K562 (cell line): ENCODE measurements around the gene FAM219A. TPM values are rescaled to one million over a fixed set of nuclear protein-coding genes. Genes with fewer than 3 reads are reported as not detected.
A peak's percentile ranks its signal among the peaks of the same experiment; 100 is the strongest.

Source experiments
- CBFB ChIP-seq: sonication (generic); formaldehyde crosslinking; IDR thresholded peaks from 2 replicates; pipeline ENCODE4 v1.4.0; 2020; ENCODE audit warnings: mild to moderate bottlenecking, missing genetic modification reagents
- CBX8 ChIP-seq: fragments of 200-600 bp; sonication (generic); IDR thresholded peaks from 2 replicates; pipeline ENCODE4 v1.6.1; 2012; ENCODE audit warnings: borderline replicate concordance, mixed run types, low read depth, mild to moderate bottlenecking, moderate library complexity, mixed read lengths, low read length, control low read depth, inconsistent platforms; ENCODE audit not compliant: poor library complexity, severe bottlenecking; ENCODE audit errors: extremely low read depth
- COPS2 ChIP-seq: fragments of 450-650 bp; conservative IDR thresholded peaks from 2 replicates; pipeline ENCODE4 v1.6.1; 2016; ENCODE audit warnings: mild to moderate bottlenecking, moderate library complexity
- ETS2 ChIP-seq: IDR thresholded peaks from 2 replicates; pipeline ENCODE4 v1.6.1; 2016; ENCODE audit warnings: borderline replicate concordance, missing genetic modification characterization, mild to moderate bottlenecking, moderate library complexity, missing compliant biosample characterization; ENCODE audit not compliant: poor library complexity, severe bottlenecking
- HLTF ChIP-seq: fragments of 450-650 bp; IDR thresholded peaks from 2 replicates; pipeline ENCODE4 v1.6.1; 2016
- HNRNPK ChIP-seq: fragments of 200-400 bp; formaldehyde crosslinking; IDR thresholded peaks from one replicate; pipeline ENCODE4 v1.6.1; 2018; ENCODE audit warnings: mild to moderate bottlenecking, low read depth, low read length; ENCODE audit not compliant: poor library complexity, severe bottlenecking
- KLF1 ChIP-seq: fragments of 450-650 bp; IDR thresholded peaks from 2 replicates; pipeline ENCODE4 v1.6.1; 2016; ENCODE audit warnings: missing genetic modification characterization, missing compliant biosample characterization
- NFE2L1 ChIP-seq: fragments of 450-650 bp; IDR thresholded peaks from 2 replicates; pipeline ENCODE4 v1.6.1; 2016; ENCODE audit warnings: missing genetic modification characterization, low read depth, mild to moderate bottlenecking, missing compliant biosample characterization, moderate library complexity, borderline replicate concordance
- NFRKB ChIP-seq: fragments of 450-650 bp; IDR thresholded peaks from 2 replicates; pipeline ENCODE4 v1.6.1; 2016; ENCODE audit warnings: low read depth
- NONO ChIP-seq, 2 experiments: fragments of 200-400 bp in 1 of 2; fragments of 450-650 bp in 1 of 2; formaldehyde crosslinking in 1 of 2; IDR thresholded peaks; 2 replicates each; pipeline ENCODE4 v1.6.1; 2017; ENCODE audit warnings: low read depth in 2 of 2, mild to moderate bottlenecking in 2 of 2, moderate library complexity in 2 of 2, low read length in 1 of 2
- RBM17 ChIP-seq: fragments of 200-400 bp; formaldehyde crosslinking; IDR thresholded peaks from 2 replicates; pipeline ENCODE4 v1.6.1; 2017; ENCODE audit warnings: low read depth, mild to moderate bottlenecking, low read length, borderline replicate concordance
- RCOR1 ChIP-seq, 2 experiments: IDR thresholded peaks; 2 replicates each; pipeline ENCODE4 v1.6.1; 2012; ENCODE audit warnings: low read depth in 2 of 2, low read length in 2 of 2, borderline replicate concordance in 1 of 2, improper control_type of control experiment in 1 of 2
- SMAD2 ChIP-seq: fragments of 150-350 bp; IDR thresholded peaks from 2 replicates; pipeline ENCODE4 v1.6.1; 2014; ENCODE audit warnings: low read depth, mild to moderate bottlenecking, low read length
- SMAD3 ChIP-seq: fragments of 450-650 bp; formaldehyde crosslinking; conservative IDR thresholded peaks from 2 replicates; pipeline ENCODE4 v1.4.0; 2020; ENCODE audit warnings: mild to moderate bottlenecking
- TCF7 ChIP-seq: sonication (generic); IDR thresholded peaks from 2 replicates; pipeline ENCODE4 v1.6.1; 2016; ENCODE audit warnings: antibody characterized with exemption, borderline replicate concordance
- ZNF174 ChIP-seq: fragments of 250-450 bp; sonication (Bioruptor Pico); IDR thresholded peaks from 2 replicates; pipeline ENCODE4 v1.4.0; 2020; ENCODE audit warnings: mild to moderate bottlenecking
- ZNF354B ChIP-seq: fragments of 250-450 bp; sonication (Bioruptor Pico); IDR thresholded peaks from 2 replicates; pipeline ENCODE4 v1.4.0; 2020
- ZNF76 ChIP-seq: fragments of 250-450 bp; sonication (Bioruptor Pico); IDR thresholded peaks from 2 replicates; pipeline ENCODE4 v1.4.0; 2020; ENCODE audit warnings: mild to moderate bottlenecking, moderate library complexity, borderline replicate concordance
- ZSCAN29 ChIP-seq: fragments of 450-650 bp; IDR thresholded peaks from 2 replicates; pipeline ENCODE4 v1.6.1; 2017
- polyA plus RNA-seq, 8 experiments: library from polyadenylated mRNA; depleted of rRNA in 4 of 8; stranded (reverse) in 5 of 8; unstranded in 3 of 8; fragments of >200 nt; fragmentation: Nextera tagmentation in 2 of 8; fragmentation: Illumina TruSeq in 1 of 8; extraction: Ambion mirVana in 2 of 8; extraction: Trizol in 1 of 8; gene quantifications; 2 replicates each; pipeline versions ENCODE4 v1.2.1 to v1.2.3, GENCODE V29; 2011 to 2014; ENCODE audit warnings: inconsistent platforms in 1 of 8, missing spikeins in 1 of 8
- total RNA-seq, 7 experiments: library from RNA; depleted of rRNA in 6 of 7; stranded (reverse); fragments of >200 nt in 6 of 7; fragmentation: Illumina TruSeq in 2 of 7; extraction: Trizol in 2 of 7; gene quantifications; 2 replicates each; pipeline versions ENCODE4 v1.2.1 to v1.2.3, GENCODE V29; 2011 to 2021; ENCODE audit warnings: low replicate concordance in 1 of 7
- TF ChIP-seq, protein P1 (sequence below): fragments of 200-800 bp; sonication (Bioruptor generic); IDR thresholded peaks from 2 replicates; pipeline ENCODE4 v1.6.1; 2017; ENCODE audit warnings: missing genetic modification characterization, missing compliant biosample characterization
- TF ChIP-seq, protein P2 (sequence below): fragments of 250-450 bp; sonication (Bioruptor Pico); IDR thresholded peaks from 2 replicates; pipeline ENCODE4 v1.8.0; 2021; ENCODE audit warnings: borderline replicate concordance, mild to moderate bottlenecking, moderate library complexity; ENCODE audit not compliant: poor library complexity, severe bottlenecking
- TF ChIP-seq, protein P3 (sequence below): sonication (generic); formaldehyde crosslinking; IDR thresholded peaks from 2 replicates; pipeline ENCODE4 v1.4.0; 2020; ENCODE audit warnings: mild to moderate bottlenecking, missing genetic modification reagents
- TF ChIP-seq, protein P4 (sequence below): fragments of 450-650 bp; formaldehyde crosslinking; IDR thresholded peaks from 2 replicates; pipeline ENCODE4 v1.4.0; 2020; ENCODE audit warnings: mild to moderate bottlenecking

Gene FAM219A
- total and polyA plus RNA-seq, 9 of the 15 experiments (the other 6 are each of a cell fraction or from before 2014, with no cell fraction given) = 0.63 to 8.6 (median 2.9) TPM

DNA sequence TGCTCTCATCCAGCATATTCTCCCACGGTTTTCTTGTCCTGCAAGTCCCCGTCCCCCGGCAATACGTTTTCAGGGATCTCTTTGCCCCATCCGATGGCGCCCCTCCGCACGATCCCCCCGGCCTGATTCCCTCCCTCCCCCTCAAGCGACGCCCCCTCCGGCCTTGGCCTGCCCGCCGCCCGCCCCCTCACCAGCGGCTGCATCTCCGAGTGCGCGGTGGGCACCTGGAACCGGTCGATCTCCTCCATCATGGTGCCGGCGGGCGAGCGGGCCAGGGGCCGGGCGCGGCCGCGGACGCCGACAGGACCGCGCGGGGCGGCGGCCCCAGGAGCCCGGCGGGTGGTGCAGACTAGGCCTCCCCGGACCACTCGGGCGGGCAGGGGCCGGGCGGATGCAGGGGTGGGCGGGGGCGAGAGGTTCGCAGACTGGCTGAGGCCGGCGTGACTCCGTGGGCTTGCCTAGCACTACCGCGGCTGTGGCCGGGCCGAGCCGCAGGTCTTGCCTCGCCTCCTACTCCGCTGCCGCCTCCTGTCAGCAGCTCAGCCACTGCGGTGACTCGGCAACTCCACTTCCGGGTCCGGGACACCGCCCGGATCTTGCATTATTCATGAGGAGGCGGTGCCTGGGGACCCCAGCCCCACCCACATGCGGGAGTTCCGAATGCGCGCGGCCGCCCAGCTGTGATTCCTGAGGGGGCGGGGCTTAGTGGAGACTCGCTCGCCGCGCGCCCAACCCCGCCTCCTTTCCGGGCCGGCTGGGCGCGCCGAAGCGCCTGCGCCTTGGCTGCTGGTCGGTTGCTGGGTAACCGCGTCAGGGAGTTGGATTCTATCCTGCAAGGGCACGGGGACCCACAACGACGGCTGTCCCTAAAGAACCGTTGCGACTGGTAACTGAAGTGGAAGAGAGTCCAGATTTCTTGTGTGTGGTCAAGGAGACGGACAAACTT, at the start of gene FAM219A, which contains the start of gene DNAI1 (continued):
- TF ChIP-seq, protein P1, sequence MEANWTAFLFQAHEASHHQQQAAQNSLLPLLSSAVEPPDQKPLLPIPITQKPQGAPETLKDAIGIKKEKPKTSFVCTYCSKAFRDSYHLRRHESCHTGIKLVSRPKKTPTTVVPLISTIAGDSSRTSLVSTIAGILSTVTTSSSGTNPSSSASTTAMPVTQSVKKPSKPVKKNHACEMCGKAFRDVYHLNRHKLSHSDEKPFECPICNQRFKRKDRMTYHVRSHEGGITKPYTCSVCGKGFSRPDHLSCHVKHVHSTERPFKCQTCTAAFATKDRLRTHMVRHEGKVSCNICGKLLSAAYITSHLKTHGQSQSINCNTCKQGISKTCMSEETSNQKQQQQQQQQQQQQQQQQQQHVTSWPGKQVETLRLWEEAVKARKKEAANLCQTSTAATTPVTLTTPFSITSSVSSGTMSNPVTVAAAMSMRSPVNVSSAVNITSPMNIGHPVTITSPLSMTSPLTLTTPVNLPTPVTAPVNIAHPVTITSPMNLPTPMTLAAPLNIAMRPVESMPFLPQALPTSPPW (CRISPR knock-in tag) = peak; percentile 54
- no peak for TF ChIP-seq CBFB
- TF ChIP-seq RBM17 = no peak
- TF ChIP-seq, protein P2, sequence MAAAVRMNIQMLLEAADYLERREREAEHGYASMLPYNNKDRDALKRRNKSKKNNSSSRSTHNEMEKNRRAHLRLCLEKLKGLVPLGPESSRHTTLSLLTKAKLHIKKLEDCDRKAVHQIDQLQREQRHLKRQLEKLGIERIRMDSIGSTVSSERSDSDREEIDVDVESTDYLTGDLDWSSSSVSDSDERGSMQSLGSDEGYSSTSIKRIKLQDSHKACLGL (CRISPR knock-in tag) = no peak
- TF ChIP-seq NFE2L1 = no peak
- no peak for TF ChIP-seq ZSCAN29
- TF ChIP-seq, protein P3, sequence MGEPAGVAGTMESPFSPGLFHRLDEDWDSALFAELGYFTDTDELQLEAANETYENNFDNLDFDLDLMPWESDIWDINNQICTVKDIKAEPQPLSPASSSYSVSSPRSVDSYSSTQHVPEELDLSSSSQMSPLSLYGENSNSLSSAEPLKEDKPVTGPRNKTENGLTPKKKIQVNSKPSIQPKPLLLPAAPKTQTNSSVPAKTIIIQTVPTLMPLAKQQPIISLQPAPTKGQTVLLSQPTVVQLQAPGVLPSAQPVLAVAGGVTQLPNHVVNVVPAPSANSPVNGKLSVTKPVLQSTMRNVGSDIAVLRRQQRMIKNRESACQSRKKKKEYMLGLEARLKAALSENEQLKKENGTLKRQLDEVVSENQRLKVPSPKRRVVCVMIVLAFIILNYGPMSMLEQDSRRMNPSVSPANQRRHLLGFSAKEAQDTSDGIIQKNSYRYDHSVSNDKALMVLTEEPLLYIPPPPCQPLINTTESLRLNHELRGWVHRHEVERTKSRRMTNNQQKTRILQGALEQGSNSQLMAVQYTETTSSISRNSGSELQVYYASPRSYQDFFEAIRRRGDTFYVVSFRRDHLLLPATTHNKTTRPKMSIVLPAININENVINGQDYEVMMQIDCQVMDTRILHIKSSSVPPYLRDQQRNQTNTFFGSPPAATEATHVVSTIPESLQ (CRISPR knock-in tag) = no peak
- TF ChIP-seq SMAD2 = no peak
- TF ChIP-seq ZNF174 = no peak
- TF ChIP-seq, protein P4, sequence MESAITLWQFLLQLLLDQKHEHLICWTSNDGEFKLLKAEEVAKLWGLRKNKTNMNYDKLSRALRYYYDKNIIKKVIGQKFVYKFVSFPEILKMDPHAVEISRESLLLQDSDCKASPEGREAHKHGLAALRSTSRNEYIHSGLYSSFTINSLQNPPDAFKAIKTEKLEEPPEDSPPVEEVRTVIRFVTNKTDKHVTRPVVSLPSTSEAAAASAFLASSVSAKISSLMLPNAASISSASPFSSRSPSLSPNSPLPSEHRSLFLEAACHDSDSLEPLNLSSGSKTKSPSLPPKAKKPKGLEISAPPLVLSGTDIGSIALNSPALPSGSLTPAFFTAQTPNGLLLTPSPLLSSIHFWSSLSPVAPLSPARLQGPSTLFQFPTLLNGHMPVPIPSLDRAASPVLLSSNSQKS (CRISPR knock-in tag) = no peak
- no peak for TF ChIP-seq ZNF76 (CRISPR knock-in tag)
- TF ChIP-seq RCOR1 (IDR thresholded peaks at IDR 0.05; ENCODE audit: borderline replicate concordance in 1 of 2, low read depth in 2 of 2, low read length in 2 of 2) = no peak; a peak in 1 of 4 replicates
- TF ChIP-seq CBX8 = no peak
- no peak for TF ChIP-seq SMAD3 (CRISPR knock-in tag)
- no peak for TF ChIP-seq NFRKB
- TF ChIP-seq KLF1 = no peak
- TF ChIP-seq HNRNPK = no peak
- TF ChIP-seq TCF7 = no peak
- TF ChIP-seq ETS2 (tag) = no peak
- TF ChIP-seq COPS2 = no peak
- TF ChIP-seq NONO (IDR thresholded peaks at IDR 0.05; ENCODE audit: low read depth in 2 of 2, low read length in 1 of 2) = no peak
- TF ChIP-seq ZNF354B (CRISPR knock-in tag) = no peak
- no peak for TF ChIP-seq HLTF
